Fibroblast of pulmonary artery (primary cell): ENCODE data around the gene NUMBL.
A peak's percentile ranks its signal among the peaks of the same experiment; 100 is the strongest.

ENCODE experiments used
- DNase-seq: peaks from one replicate; pipeline ENCODE4 v3.0.0-alpha.2; 2010; ENCODE audit warnings: low read depth
- H3K4me3 ChIP-seq: replicated peaks from 2 replicates; pipeline ENCODE4 v1.5.1; 2011; ENCODE audit warnings: low read depth, mild to moderate bottlenecking, control low read depth, low read length, moderate library complexity
- CTCF ChIP-seq: IDR thresholded peaks from 2 replicates; pipeline ENCODE4 v1.5.1; 2011; ENCODE audit warnings: mild to moderate bottlenecking, control low read depth, low read length, inconsistent platforms; ENCODE audit errors: missing control alignments

NUMBL gene

GRCh38 chr19:40719414-40719894, 29.0 kb upstream of the NUMBL start:
- no peak for TF ChIP-seq CTCF
- H3K4me3 ChIP-seq, result peak overlapping the region; percentile 95
- no peak for DNase-seq

- peak; percentile 39 for DNase-seq
- H3K4me3 ChIP-seq, result peak overlapping the region; percentile 95
- no peak for TF ChIP-seq CTCF
Observed at GRCh38 chr19:40718774-40719391, 28.4 kb upstream of the NUMBL start.

GRCh38 chr19:40717880-40718773, 27.7 kb upstream of the NUMBL start:
- DNase-seq, result peak; percentile 23
- H3K4me3 ChIP-seq, result peak overlapping the region; percentile 95
- no peak for TF ChIP-seq CTCF

GRCh38 chr19:40717325-40717879, 27.0 kb upstream of the NUMBL start:
- peak; percentile 39 for DNase-seq
- no peak for TF ChIP-seq CTCF
- peak overlapping the region; percentile 95 for H3K4me3 ChIP-seq

- peak; percentile 98 for DNase-seq
- no peak for TF ChIP-seq CTCF
- H3K4me3 ChIP-seq, result peak within 1 kb of the TSS; percentile 95
Observed at GRCh38 chr19:40716482-40717324, 26.3 kb upstream of the NUMBL start, which contains the start of the genes COQ8B and ITPKC. TSS of gene COQ8B (minus strand) at chr19:40716886. CDS start at chr19:40714632, 2,254 bp downstream. TSS of gene ITPKC (plus strand) at chr19:40717112. CDS start at chr19:40717136, 24 bp downstream.

- TF ChIP-seq CTCF, result no peak
- no peak for DNase-seq
- peak overlapping the region; percentile 95 for H3K4me3 ChIP-seq
Observed at GRCh38 chr19:40716031-40716481, 25.6 kb upstream of the NUMBL start.
